Measurements from ENCODE around the gene PIK3R5.

The PIK3R5 gene

DNA sequence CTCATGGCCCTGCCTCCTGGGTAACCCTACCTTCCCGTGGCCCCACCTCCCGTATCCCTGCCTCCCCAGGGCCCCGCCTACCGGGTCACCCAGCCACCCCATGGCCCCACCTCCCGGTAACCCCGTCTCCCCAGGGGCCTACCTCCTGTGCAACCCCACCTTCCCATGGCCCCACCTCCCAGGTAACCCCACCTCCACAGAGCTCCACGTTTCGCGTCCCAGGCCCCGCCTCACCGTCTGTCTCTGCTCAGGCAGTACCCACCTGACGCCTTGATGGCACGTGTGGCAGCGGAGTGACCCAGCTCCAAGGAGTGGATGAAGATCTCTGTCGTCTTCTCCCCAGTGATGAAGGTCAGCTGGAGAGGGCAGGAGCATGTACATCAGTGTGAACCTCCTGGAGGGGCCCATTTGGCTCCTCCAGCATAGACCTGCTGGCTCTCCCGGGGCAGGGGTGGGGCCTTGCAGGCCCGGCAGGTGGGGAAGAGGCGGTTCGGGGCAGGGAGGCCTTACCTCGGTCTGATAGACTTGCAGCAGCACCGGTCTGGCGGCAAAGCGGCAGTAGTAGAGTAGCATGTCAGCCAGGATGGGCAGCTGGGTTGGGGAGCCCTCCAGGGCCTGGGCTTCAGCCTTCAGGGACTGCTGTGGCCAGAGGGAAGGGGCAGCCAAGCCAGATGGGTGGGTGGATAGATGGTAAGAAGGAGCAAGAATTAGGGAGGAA is 79.4 kb downstream of the PIK3R5 start:
- TF ChIP-seq CEBPB (IDR thresholded peaks at IDR 0.05) (no peak), USF1 (IDR thresholded peaks at IDR 0.05) (peak; percentile 68; the same call in 1 of the 2 replicates)
- TF ChIP-seq, protein P1, sequence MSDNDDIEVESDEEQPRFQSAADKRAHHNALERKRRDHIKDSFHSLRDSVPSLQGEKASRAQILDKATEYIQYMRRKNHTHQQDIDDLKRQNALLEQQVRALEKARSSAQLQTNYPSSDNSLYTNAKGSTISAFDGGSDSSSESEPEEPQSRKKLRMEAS (IDR thresholded peaks at IDR 0.05) = peak; percentile 95

GRCh38 chr17:8884336-8884990 is 81.0 kb downstream of the PIK3R5 start:
- TF ChIP-seq, protein P2, sequence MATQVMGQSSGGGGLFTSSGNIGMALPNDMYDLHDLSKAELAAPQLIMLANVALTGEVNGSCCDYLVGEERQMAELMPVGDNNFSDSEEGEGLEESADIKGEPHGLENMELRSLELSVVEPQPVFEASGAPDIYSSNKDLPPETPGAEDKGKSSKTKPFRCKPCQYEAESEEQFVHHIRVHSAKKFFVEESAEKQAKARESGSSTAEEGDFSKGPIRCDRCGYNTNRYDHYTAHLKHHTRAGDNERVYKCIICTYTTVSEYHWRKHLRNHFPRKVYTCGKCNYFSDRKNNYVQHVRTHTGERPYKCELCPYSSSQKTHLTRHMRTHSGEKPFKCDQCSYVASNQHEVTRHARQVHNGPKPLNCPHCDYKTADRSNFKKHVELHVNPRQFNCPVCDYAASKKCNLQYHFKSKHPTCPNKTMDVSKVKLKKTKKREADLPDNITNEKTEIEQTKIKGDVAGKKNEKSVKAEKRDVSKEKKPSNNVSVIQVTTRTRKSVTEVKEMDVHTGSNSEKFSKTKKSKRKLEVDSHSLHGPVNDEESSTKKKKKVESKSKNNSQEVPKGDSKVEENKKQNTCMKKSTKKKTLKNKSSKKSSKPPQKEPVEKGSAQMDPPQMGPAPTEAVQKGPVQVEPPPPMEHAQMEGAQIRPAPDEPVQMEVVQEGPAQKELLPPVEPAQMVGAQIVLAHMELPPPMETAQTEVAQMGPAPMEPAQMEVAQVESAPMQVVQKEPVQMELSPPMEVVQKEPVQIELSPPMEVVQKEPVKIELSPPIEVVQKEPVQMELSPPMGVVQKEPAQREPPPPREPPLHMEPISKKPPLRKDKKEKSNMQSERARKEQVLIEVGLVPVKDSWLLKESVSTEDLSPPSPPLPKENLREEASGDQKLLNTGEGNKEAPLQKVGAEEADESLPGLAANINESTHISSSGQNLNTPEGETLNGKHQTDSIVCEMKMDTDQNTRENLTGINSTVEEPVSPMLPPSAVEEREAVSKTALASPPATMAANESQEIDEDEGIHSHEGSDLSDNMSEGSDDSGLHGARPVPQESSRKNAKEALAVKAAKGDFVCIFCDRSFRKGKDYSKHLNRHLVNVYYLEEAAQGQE (IDR thresholded peaks at IDR 0.05; ENCODE audit: low read depth) = no peak
- TF ChIP-seq TAF1 (IDR thresholded peaks at IDR 0.05; ENCODE audit: low read depth) (no peak), TEAD4 (IDR thresholded peaks at IDR 0.05) (no peak), YY1 (IDR thresholded peaks at IDR 0.05; ENCODE audit: low read depth) (no peak), TCF12 (IDR thresholded peaks at IDR 0.05; ENCODE audit: low read depth) (no peak), ZBTB7A (IDR thresholded peaks at IDR 0.05; ENCODE audit: low read depth) (no peak)
- TF ChIP-seq, protein P1 (IDR thresholded peaks at IDR 0.05) = no peak

DNA sequence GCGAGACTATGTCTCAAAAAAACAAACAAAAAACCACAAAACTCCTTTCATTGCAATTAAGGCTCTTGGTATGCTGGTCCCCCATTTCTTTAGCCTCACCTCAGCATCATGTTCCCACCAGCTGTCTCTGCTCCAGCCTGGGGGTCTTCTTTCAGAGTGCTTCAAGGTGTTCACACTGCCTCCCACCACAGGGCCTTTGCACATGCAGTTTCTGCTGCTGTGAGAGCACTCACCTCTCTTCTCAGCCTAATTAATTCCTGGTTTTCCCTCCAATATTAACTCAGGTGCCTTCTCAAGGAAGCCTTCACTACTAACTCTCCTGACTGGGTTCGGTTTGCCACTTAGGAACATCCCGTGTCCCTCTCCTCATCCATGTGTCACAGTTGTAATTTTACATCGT is 82.2 kb downstream of the PIK3R5 start:
- TF ChIP-seq TAF1 (IDR thresholded peaks at IDR 0.05; ENCODE audit: low read depth) (no peak), ZBTB7A (IDR thresholded peaks at IDR 0.05; ENCODE audit: low read depth) (no peak), EP300 (IDR thresholded peaks at IDR 0.05; ENCODE audit: borderline replicate concordance) (no peak), EGR1 (IDR thresholded peaks at IDR 0.05) (no peak), RAD21 (IDR thresholded peaks at IDR 0.05; ENCODE audit: low read depth) (no peak), CEBPB (IDR thresholded peaks at IDR 0.05) (no peak), CREB1 (IDR thresholded peaks at IDR 0.05; ENCODE audit: low read depth) (no peak), USF1 (IDR thresholded peaks at IDR 0.05) (no peak), TEAD4 (IDR thresholded peaks at IDR 0.05) (no peak), FOXM1 (IDR thresholded peaks at IDR 0.05; ENCODE audit: borderline replicate concordance, low read depth) (no peak), YY1 (IDR thresholded peaks at IDR 0.05; ENCODE audit: low read depth) (no peak)
- TF ChIP-seq, protein P2 (IDR thresholded peaks at IDR 0.05; ENCODE audit: low read depth) = no peak
- TF ChIP-seq, protein P1 (IDR thresholded peaks at IDR 0.05) = no peak

- TF ChIP-seq YY1 (IDR thresholded peaks at IDR 0.05; ENCODE audit: low read depth) (no peak), USF1 (IDR thresholded peaks at IDR 0.05) (no peak), EP300 (IDR thresholded peaks at IDR 0.05; ENCODE audit: borderline replicate concordance) (no peak), CREB1 (IDR thresholded peaks at IDR 0.05; ENCODE audit: low read depth) (no peak), CEBPB (IDR thresholded peaks at IDR 0.05) (no peak), TCF12 (IDR thresholded peaks at IDR 0.05; ENCODE audit: low read depth) (no peak)
- TF ChIP-seq, protein P2 (IDR thresholded peaks at IDR 0.05; ENCODE audit: low read depth) = no peak
- TF ChIP-seq, protein P1 (IDR thresholded peaks at IDR 0.05) = no peak
Measured at GRCh38 chr17:8881606-8882005, 83.9 kb downstream of the PIK3R5 start.

Measured in Ishikawa (cell line).